HCT116 (cell line): ENCODE measurements around the gene ICA1L. TPM values are rescaled to one million over a fixed set of nuclear protein-coding genes. Genes with fewer than 3 reads are reported as not detected.

ENCODE experiments used
- ATAC-seq: fragments of 200-7000 bp; cut with Tn5 transposase; 2 replicates; pipeline ENCODE4 v1.9.1; 2020; ENCODE audit warnings: mild to moderate bottlenecking, moderate library complexity
- BruUV-seq: library from RNA; stranded (reverse); fragments of 400-500 nt; replicated peaks from 2 replicates; lab custom pipeline; 2021; lab: Mats Ljungman, UMichigan
- CTCF ChIA-PET: fragments of 300-600 bp; sonication (Branson Sonifier 250); formaldehyde crosslinking; loops from one replicate; lab custom pipeline; 2021; ENCODE audit warnings: antibody characterized with exemption; lab: Charles Lee
- POLR2A ChIA-PET: fragments of 300-600, 350-600 bp; sonication (Branson Sonifier 250); formaldehyde crosslinking; loops from one replicate; lab custom pipeline; 2021; ENCODE audit warnings: antibody characterized with exemption; lab: Charles Lee
- RAD21 ChIA-PET, 2 experiments: fragments of 300-600 bp; sonication (Branson Sonifier 250); formaldehyde crosslinking; loops; one replicate each; lab custom pipeline; 2023; ENCODE audit warnings: low total read pairs in 2 of 2; ENCODE audit not compliant: uncharacterized antibody in 2 of 2, unreplicated experiment in 2 of 2, low non-redundant PET in 1 of 2; lab: Charles Lee
- DNase-seq: peaks from one replicate; pipeline ENCODE4 v3.0.0-alpha.2; 2010; ENCODE audit warnings: low read depth, low spot score
- H2AFZ ChIP-seq: fragments of 200-600 bp; shearing (Covaris generic), sonication (generic); 2 replicates; pipeline ENCODE4 v1.6.1; 2017; ENCODE audit warnings: low read depth, mixed run types, mixed read lengths, antibody characterized with exemption, low read length; ENCODE audit not compliant: poor library complexity, severe bottlenecking
- H3K27ac ChIP-seq: 2 replicates; pipeline ENCODE4 v1.5.1; 2012; ENCODE audit warnings: low read depth, low read length
- H3K27me3 ChIP-seq: fragments of 200-600 bp; sonication (generic); 2 replicates; pipeline ENCODE4 v1.6.1; 2016; ENCODE audit warnings: mixed run types, low read length, mixed read lengths; ENCODE audit not compliant: insufficient read depth
- H3K36me3 ChIP-seq, 2 experiments: fragments of 200-500 bp in 1 of 2; fragments of 200-600 bp in 1 of 2; sonication (Bioruptor generic) in 1 of 2; sonication (generic) in 1 of 2; 2 replicates each; pipeline versions ENCODE4 v1.5.1 to v1.6.1; 2014 to 2016; ENCODE audit warnings: low read length in 2 of 2, inconsistent platforms in 1 of 2, mixed read lengths in 1 of 2, mixed run types in 1 of 2; ENCODE audit not compliant: insufficient read depth in 2 of 2, control insufficient read depth in 1 of 2
- H3K4me1 ChIP-seq, 2 experiments: fragments of 200-600 bp in 1 of 2; sonication (generic) in 1 of 2; 2 replicates each; pipeline versions ENCODE4 v1.5.1 to v1.6.1; 2012 to 2017; ENCODE audit warnings: low read length in 2 of 2, inconsistent platforms in 1 of 2, mild to moderate bottlenecking in 1 of 2, mixed read lengths in 1 of 2, mixed run types in 1 of 2, moderate library complexity in 1 of 2; ENCODE audit not compliant: insufficient read depth in 2 of 2, control insufficient read depth in 1 of 2
- H3K4me2 ChIP-seq: fragments of 200-600 bp; sonication (generic); 2 replicates; pipeline ENCODE4 v1.6.1; 2017; ENCODE audit warnings: mixed run types, low read length, mixed read lengths
- H3K4me3 ChIP-seq, 2 experiments: fragments of 200-600 bp in 1 of 2; sonication (generic) in 1 of 2; replicated peaks in 1 of 2; 2 replicates each; pipeline ENCODE4 v1.5.1; 2011 to 2016; ENCODE audit warnings: low read length in 2 of 2, control low read depth in 1 of 2, low read depth in 1 of 2, mild to moderate bottlenecking in 1 of 2, mixed read lengths in 1 of 2, mixed run types in 1 of 2
- H3K79me2 ChIP-seq: fragments of 200-600 bp; sonication (generic); 2 replicates; pipeline ENCODE4 v1.6.1; 2017; ENCODE audit warnings: mild to moderate bottlenecking, mixed run types, low read length, moderate library complexity, mixed read lengths; ENCODE audit not compliant: insufficient read depth
- H3K9ac ChIP-seq: fragments of 200-600 bp; sonication (generic); 2 replicates; pipeline ENCODE4 v1.6.1; 2016; ENCODE audit warnings: low read length, mixed read lengths
- H3K9me2 ChIP-seq: fragments of 200-600 bp; sonication (generic), shearing (Covaris generic); 2 replicates; pipeline ENCODE4 v1.6.1; 2017; ENCODE audit warnings: mixed run types, mild to moderate bottlenecking, moderate library complexity; ENCODE audit not compliant: insufficient read depth
- H3K9me3 ChIP-seq, 2 experiments: fragments of 200-500 bp in 1 of 2; fragments of 200-600 bp in 1 of 2; sonication (Bioruptor generic) in 1 of 2; sonication (generic) in 1 of 2; 2 replicates each; pipeline ENCODE4 v1.6.1; 2014 to 2017; ENCODE audit warnings: low read length in 2 of 2, mixed read lengths in 2 of 2, inconsistent platforms in 1 of 2, low read depth in 1 of 2, mild to moderate bottlenecking in 1 of 2, mixed run types in 1 of 2, moderate library complexity in 1 of 2; ENCODE audit not compliant: control insufficient read depth in 1 of 2, insufficient read depth in 1 of 2
- H4K20me1 ChIP-seq: fragments of 200-600 bp; sonication (generic), shearing (Covaris generic); 2 replicates; pipeline ENCODE4 v1.6.1; 2017; ENCODE audit warnings: mixed run types, mild to moderate bottlenecking, moderate library complexity; ENCODE audit not compliant: insufficient read depth
- CBX3 ChIP-seq: IDR thresholded peaks from 2 replicates; pipeline ENCODE4 v1.6.1; 2012; ENCODE audit warnings: low read depth
- CTCF ChIP-seq, 3 experiments: fragments of 200-600 bp in 1 of 3; sonication (generic) in 1 of 3; IDR thresholded peaks in 2 of 3; conservative IDR thresholded peaks in 1 of 3; 2 replicates each; pipeline ENCODE4 v1.5.1; 2012 to 2017; ENCODE audit warnings: low read depth in 2 of 3, low read length in 2 of 3, antibody characterized with exemption in 1 of 3, borderline replicate concordance in 1 of 3, control low read depth in 1 of 3, mild to moderate bottlenecking in 1 of 3, mixed read lengths in 1 of 3, mixed run types in 1 of 3, moderate library complexity in 1 of 3; ENCODE audit not compliant: insufficient read depth in 1 of 3
- EGR1 ChIP-seq: IDR thresholded peaks from 2 replicates; pipeline ENCODE4 v1.6.1; 2012; ENCODE audit warnings: low read depth
- EZH2phosphoT487 ChIP-seq: fragments of 200-600 bp; IDR thresholded peaks from 2 replicates; pipeline ENCODE4 v1.6.1; 2018; ENCODE audit warnings: antibody characterized with exemption, borderline replicate concordance
- JUND ChIP-seq: IDR thresholded peaks from 2 replicates; pipeline ENCODE4 v1.6.1; 2012
- RAD21 ChIP-seq: IDR thresholded peaks from 2 replicates; pipeline ENCODE4 v1.6.1; 2012; ENCODE audit warnings: low read depth, mild to moderate bottlenecking
- SIN3A ChIP-seq: IDR thresholded peaks from 2 replicates; pipeline ENCODE4 v1.6.1; 2012; ENCODE audit warnings: low read depth
- SRF ChIP-seq: IDR thresholded peaks from 2 replicates; pipeline ENCODE4 v1.6.1; 2012; ENCODE audit warnings: low read depth
- YY1 ChIP-seq: IDR thresholded peaks from 2 replicates; pipeline ENCODE4 v1.6.1; 2011; ENCODE audit warnings: low read length, low read depth, moderate library complexity, mild to moderate bottlenecking; ENCODE audit not compliant: insufficient replicate concordance; ENCODE audit errors: extremely low read depth
- ZFX ChIP-seq: fragments of 450-650 bp; IDR thresholded peaks from 2 replicates; pipeline ENCODE4 v1.6.1; 2017
- ZNF274 ChIP-seq: fragments of 200-500 bp; sonication (Bioruptor generic); IDR thresholded peaks from 2 replicates; pipeline ENCODE4 v1.6.1; 2014; ENCODE audit warnings: mild to moderate bottlenecking, low read depth, low read length, inconsistent platforms
- intact Hi-C: fragments of 100-400 bp; cut with micrococcal nuclease; formaldehyde crosslinking; loops from 2 replicates; pipeline ENCODE4 v1.10.0; 2022
- total RNA-seq: library from RNA; stranded (reverse); gene quantifications from one replicate; pipeline ENCODE4 v1.2.1, GENCODE V29; 2021; ENCODE audit not compliant: unreplicated experiment

ICA1L gene
- total RNA-seq, 1 experiment from 2014 or later = 2.5 TPM

- no peak for TF ChIP-seq CTCF (IDR thresholded peaks at IDR 0.05 in 2 of 3, conservative IDR thresholded peaks at IDR 0.05 in 1 of 3; ENCODE audit: borderline replicate concordance in 1 of 3, insufficient read depth in 1 of 3, low read depth in 2 of 3, low read length in 2 of 3)
- TF ChIP-seq CBX3 = no peak
Measured at GRCh38 chr2:202768273-202768672, 103.3 kb downstream of the ICA1L start (continued).

- no TSS peak for BruUV-seq
- no peak for DNase-seq
- no peak overlapping the region for H3K27ac ChIP-seq
- H3K4me2 ChIP-seq = no peak overlapping the region
- no peaks in the 10 kb centered on the region for H3K9me3 ChIP-seq
- no peak overlapping the region for H2AFZ ChIP-seq
- CTCF ChIA-PET = no interaction called here
- H3K79me2 ChIP-seq = no peaks in the 10 kb centered on the region
- intact Hi-C loops = no loop called here
- TF ChIP-seq ZNF274 = no peak
- TF ChIP-seq RAD21 = no peak
- TF ChIP-seq SRF = no peak
- TF ChIP-seq JUND = no peak
- TF ChIP-seq EGR1 = no peak
- TF ChIP-seq YY1 = no peak
- no peak for TF ChIP-seq SIN3A
- no peak for TF ChIP-seq ZFX
- TF ChIP-seq EZH2phosphoT487 = no peak
- no peak overlapping the region for H3K4me3 ChIP-seq
- RAD21 ChIA-PET = no interaction called here
- POLR2A ChIA-PET = no interaction called here
- ATAC-seq = no peak
- H3K36me3 ChIP-seq = no peaks in the 10 kb centered on the region
- H4K20me1 ChIP-seq = no peaks in the 10 kb centered on the region
- H3K9me2 ChIP-seq = no peaks in the 10 kb centered on the region
- H3K27me3 ChIP-seq = no peaks in the 10 kb centered on the region
- H3K4me1 ChIP-seq = no peaks in the 10 kb centered on the region
- no peak overlapping the region for H3K9ac ChIP-seq
Measured at GRCh38 chr2:202765436-202765835, 106.1 kb downstream of the ICA1L start.
